GM21447 (cell line): ENCODE results near the gene FICD.

Experiments
- ATAC-seq: cut with Tn5 transposase; IDR thresholded peaks from one replicate; pipeline ENCODE4 v1.9.1; 2021; ENCODE audit not compliant: unreplicated experiment

FICD gene

GRCh38 chr12:108498136-108498535 is 16.9 kb upstream of the FICD start:
- no peak for ATAC-seq

- no peak for ATAC-seq
Measured at GRCh38 chr12:108502922-108503321, 12.2 kb upstream of the FICD start.

GRCh38 chr12:108505129-108505528 is 9.9 kb upstream of the FICD start:
- ATAC-seq: no peak

GRCh38 chr12:108507971-108508642 is 7.0 kb upstream of the FICD start:
- peak; percentile 49 for ATAC-seq

- ATAC-seq: no peak
Measured at GRCh38 chr12:108509806-108510205, 5.3 kb upstream of the FICD start.

GRCh38 chr12:108510836-108511235 is 4.2 kb upstream of the FICD start:
- no peak for ATAC-seq

- no peak for ATAC-seq
Measured at GRCh38 chr12:108511633-108512540, 3.2 kb upstream of the FICD start.

GRCh38 chr12:108514468-108514972 is 557 bp upstream of the FICD start:
- ATAC-seq: peak; percentile 6

GRCh38 chr12:108515916-108516315 is 839 bp downstream of the FICD start:
- no peak for ATAC-seq

GRCh38 chr12:108516511-108517275 is 1.6 kb downstream of the FICD start:
- no peak for ATAC-seq

- no peak for ATAC-seq
Measured at GRCh38 chr12:108517288-108518100, 2.4 kb downstream of the FICD start.

- no peak for ATAC-seq
Measured at GRCh38 chr12:108518101-108518715, 3.1 kb downstream of the FICD start.

GRCh38 chr12:108518716-108519496 is 3.8 kb downstream of the FICD start:
- ATAC-seq: no peak

GRCh38 chr12:108519558-108519957 is 4.5 kb downstream of the FICD start:
- no peak for ATAC-seq

GRCh38 chr12:108523365-108523764 is 8.3 kb downstream of the FICD start:
- no peak for ATAC-seq

GRCh38 chr12:108525681-108526080 is 10.6 kb downstream of the FICD start:
- ATAC-seq: no peak

GRCh38 chr12:108526482-108527165 is 11.5 kb downstream of the FICD start:
- no peak for ATAC-seq

- no peak for ATAC-seq
Measured at GRCh38 chr12:108527166-108527496, 12.1 kb downstream of the FICD start.

GRCh38 chr12:108530161-108530560 is 15.1 kb downstream of the FICD start:
- no peak for ATAC-seq
